ENCODE results near the gene COL25A1.

The COL25A1 gene

GRCh38 chr4:109037026-109037425 is 265.4 kb downstream of the COL25A1 start:
- no peak for TF ChIP-seq CTCF (IDR thresholded peaks at IDR 0.05; ENCODE audit: low read depth, low read length)
- DNase-seq, result no peak
- no peaks in the 10 kb centered on the region for H3K9me3 ChIP-seq (ENCODE audit: severe bottlenecking)
- H3K4me3 ChIP-seq (ENCODE audit: low read depth, low read length), result no peak overlapping the region
- no peak overlapping the region for H3K27ac ChIP-seq
- no peaks in the 10 kb centered on the region for H3K36me3 ChIP-seq
- H3K27me3 ChIP-seq (ENCODE audit: insufficient read depth, low read depth, severe bottlenecking), result no peaks in the 10 kb centered on the region

- Histone ChIP-seq H3K27ac (no peak overlapping the region), H3K9me3 (ENCODE audit: severe bottlenecking) (no peaks in the 10 kb centered on the region), H3K36me3 (no peaks in the 10 kb centered on the region), H3K4me3 (ENCODE audit: low read depth, low read length) (no peak overlapping the region), H3K27me3 (ENCODE audit: insufficient read depth, low read depth, severe bottlenecking) (no peaks in the 10 kb centered on the region)
- no peak for DNase-seq
- TF ChIP-seq CTCF (IDR thresholded peaks at IDR 0.05; ENCODE audit: low read depth, low read length), result no peak
These were observed 268.5 kb downstream of the COL25A1 start for GRCh38 chr4:109033993-109034392.

- no peaks in the 10 kb centered on the region for H3K9me3 ChIP-seq (ENCODE audit: severe bottlenecking)
- TF ChIP-seq CTCF (IDR thresholded peaks at IDR 0.05; ENCODE audit: low read depth, low read length), result no peak
- H3K27ac ChIP-seq, result no peak overlapping the region
- DNase-seq, result no peak
- no peaks in the 10 kb centered on the region for H3K27me3 ChIP-seq (ENCODE audit: insufficient read depth, low read depth, severe bottlenecking)
- no peaks in the 10 kb centered on the region for H3K36me3 ChIP-seq
- H3K4me3 ChIP-seq (ENCODE audit: low read depth, low read length), result no peak overlapping the region
These were observed 269.8 kb downstream of the COL25A1 start for GRCh38 chr4:109032671-109033070.

GRCh38 chr4:109029987-109030386 is 272.5 kb downstream of the COL25A1 start:
- Histone ChIP-seq H3K27ac (no peak overlapping the region), H3K27me3 (ENCODE audit: insufficient read depth, low read depth, severe bottlenecking) (no peaks in the 10 kb centered on the region), H3K4me3 (ENCODE audit: low read depth, low read length) (no peak overlapping the region), H3K36me3 (no peaks in the 10 kb centered on the region), H3K9me3 (ENCODE audit: severe bottlenecking) (no peaks in the 10 kb centered on the region)
- DNase-seq, result no peak
- no peak for TF ChIP-seq CTCF (IDR thresholded peaks at IDR 0.05; ENCODE audit: low read depth, low read length)

GRCh38 chr4:109027016-109027500 is 275.4 kb downstream of the COL25A1 start:
- Histone ChIP-seq H3K4me3 (ENCODE audit: low read depth, low read length) (no peak overlapping the region), H3K36me3 (no peaks in the 10 kb centered on the region), H3K27ac (no peak overlapping the region), H3K9me3 (ENCODE audit: severe bottlenecking) (peaks cover 2% of the 10 kb centered on the region), H3K27me3 (ENCODE audit: insufficient read depth, low read depth, severe bottlenecking) (no peaks in the 10 kb centered on the region)
- no peak for DNase-seq
- TF ChIP-seq CTCF (IDR thresholded peaks at IDR 0.05; ENCODE audit: low read depth, low read length), result no peak

- Histone ChIP-seq H3K4me3 (ENCODE audit: low read depth, low read length) (no peak overlapping the region), H3K9me3 (ENCODE audit: severe bottlenecking) (peaks cover 3% of the 10 kb centered on the region), H3K36me3 (no peaks in the 10 kb centered on the region), H3K27me3 (ENCODE audit: insufficient read depth, low read depth, severe bottlenecking) (no peaks in the 10 kb centered on the region), H3K27ac (no peak overlapping the region)
- DNase-seq, result no peak
- TF ChIP-seq CTCF (IDR thresholded peaks at IDR 0.05; ENCODE audit: low read depth, low read length), result no peak
These were observed 275.9 kb downstream of the COL25A1 start for GRCh38 chr4:109026588-109026987.

Data from WERI-Rb-1 (cell line).